Tibial nerve (tissue), 3 donors: ENCODE measurements around the gene TRABD2B.

ENCODE experiments used
- CTCF ChIP-seq, 5 experiments: fragments of 200-600 bp in 3 of 5; fragments of 450-650 bp in 2 of 5; sonication (generic) in 3 of 5; IDR thresholded peaks; one replicate each; pipeline ENCODE4 v1.5.1; 2016 to 2019; ENCODE audit warnings: antibody characterized with exemption in 5 of 5, mild to moderate bottlenecking in 3 of 5, moderate library complexity in 2 of 5
- POLR2A ChIP-seq, 2 donors: fragments of 450-650 bp; IDR thresholded peaks; one replicate each; pipeline ENCODE4 v1.6.1; 2017; ENCODE audit warnings: antibody characterized with exemption in 2 of 2, mild to moderate bottlenecking in 2 of 2, moderate library complexity in 2 of 2

- TF ChIP-seq CTCF (IDR thresholded peaks at IDR 0.05) (no peak), POLR2A (IDR thresholded peaks at IDR 0.05) (no peak)
Observed at GRCh38 chr1:47792779-47793178, 204.4 kb downstream of the TRABD2B start.
